Epithelial cell of esophagus (primary cell): ENCODE results near the gene KLF13.

Source experiments
- DNase-seq: peaks from one replicate; pipeline ENCODE4 v3.0.0; 2010; ENCODE audit warnings: low read depth
- H3K4me3 ChIP-seq: 2 replicates; pipeline ENCODE4 v1.5.1; 2011; ENCODE audit warnings: mild to moderate bottlenecking, low read length, control low read depth
- TF ChIP-seq, protein P1 (sequence below): IDR thresholded peaks from 2 replicates; pipeline ENCODE4 v1.5.1; 2011; ENCODE audit warnings: low read depth, mild to moderate bottlenecking, low read length, control low read depth, inconsistent platforms; ENCODE audit not compliant: insufficient read depth; ENCODE audit errors: missing control alignments

The KLF13 gene

DNA sequence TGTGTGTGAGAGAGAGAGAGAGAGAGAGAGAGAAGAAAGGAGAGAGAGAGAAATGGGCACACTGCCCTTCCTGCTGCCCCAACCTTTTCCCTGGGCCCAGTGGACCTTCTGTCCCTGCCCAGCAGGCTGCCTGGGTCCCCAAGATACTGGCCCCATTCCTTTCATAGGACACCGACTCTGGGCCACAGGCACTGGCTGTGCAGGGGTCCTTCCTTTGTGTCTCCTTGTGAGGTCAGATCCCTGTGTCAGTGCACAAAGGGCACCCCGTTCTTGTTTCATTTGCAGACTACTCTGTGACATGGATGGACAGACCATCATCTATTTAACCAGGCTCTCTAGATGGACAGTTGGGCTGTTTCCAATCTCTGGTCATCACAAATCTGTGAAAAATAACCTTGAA is 21.3 kb upstream of the KLF13 start:
- DNase-seq = no peak
- no peak overlapping the region for H3K4me3 ChIP-seq
- TF ChIP-seq, protein P1, sequence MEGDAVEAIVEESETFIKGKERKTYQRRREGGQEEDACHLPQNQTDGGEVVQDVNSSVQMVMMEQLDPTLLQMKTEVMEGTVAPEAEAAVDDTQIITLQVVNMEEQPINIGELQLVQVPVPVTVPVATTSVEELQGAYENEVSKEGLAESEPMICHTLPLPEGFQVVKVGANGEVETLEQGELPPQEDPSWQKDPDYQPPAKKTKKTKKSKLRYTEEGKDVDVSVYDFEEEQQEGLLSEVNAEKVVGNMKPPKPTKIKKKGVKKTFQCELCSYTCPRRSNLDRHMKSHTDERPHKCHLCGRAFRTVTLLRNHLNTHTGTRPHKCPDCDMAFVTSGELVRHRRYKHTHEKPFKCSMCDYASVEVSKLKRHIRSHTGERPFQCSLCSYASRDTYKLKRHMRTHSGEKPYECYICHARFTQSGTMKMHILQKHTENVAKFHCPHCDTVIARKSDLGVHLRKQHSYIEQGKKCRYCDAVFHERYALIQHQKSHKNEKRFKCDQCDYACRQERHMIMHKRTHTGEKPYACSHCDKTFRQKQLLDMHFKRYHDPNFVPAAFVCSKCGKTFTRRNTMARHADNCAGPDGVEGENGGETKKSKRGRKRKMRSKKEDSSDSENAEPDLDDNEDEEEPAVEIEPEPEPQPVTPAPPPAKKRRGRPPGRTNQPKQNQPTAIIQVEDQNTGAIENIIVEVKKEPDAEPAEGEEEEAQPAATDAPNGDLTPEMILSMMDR = no peak

DNA sequence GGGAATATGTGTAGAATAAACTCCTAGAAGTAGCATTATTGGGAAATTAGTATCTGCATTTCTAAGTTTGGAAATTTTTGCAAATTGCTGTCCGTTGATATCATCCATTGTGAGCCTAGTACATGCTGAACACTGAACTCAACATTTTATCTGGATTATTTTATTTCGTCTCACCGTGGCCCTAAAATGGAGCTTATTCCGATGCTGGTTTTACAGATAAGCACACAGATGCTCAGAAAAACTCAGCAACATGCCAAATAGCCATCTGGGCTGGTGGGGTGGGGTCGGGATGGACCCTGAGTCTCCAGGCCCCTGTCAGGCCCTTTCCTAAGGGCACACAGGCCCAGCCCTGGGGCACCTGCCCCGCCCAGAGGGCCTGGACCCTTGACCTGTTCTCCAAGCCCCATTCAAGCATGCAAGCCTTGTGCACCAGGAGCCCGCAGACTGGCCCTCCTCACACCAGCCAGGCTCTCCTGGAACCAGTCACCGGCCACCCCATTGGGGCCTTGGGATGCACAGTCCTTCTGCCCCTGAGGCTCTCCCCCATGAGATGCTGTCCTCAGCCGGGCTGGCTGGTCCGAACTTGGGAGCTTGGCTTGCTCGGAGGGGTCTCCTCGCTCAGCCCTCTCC is 20.7 kb upstream of the KLF13 start:
- no peak overlapping the region for H3K4me3 ChIP-seq
- TF ChIP-seq, protein P1 = no peak
- DNase-seq = no peak

DNA sequence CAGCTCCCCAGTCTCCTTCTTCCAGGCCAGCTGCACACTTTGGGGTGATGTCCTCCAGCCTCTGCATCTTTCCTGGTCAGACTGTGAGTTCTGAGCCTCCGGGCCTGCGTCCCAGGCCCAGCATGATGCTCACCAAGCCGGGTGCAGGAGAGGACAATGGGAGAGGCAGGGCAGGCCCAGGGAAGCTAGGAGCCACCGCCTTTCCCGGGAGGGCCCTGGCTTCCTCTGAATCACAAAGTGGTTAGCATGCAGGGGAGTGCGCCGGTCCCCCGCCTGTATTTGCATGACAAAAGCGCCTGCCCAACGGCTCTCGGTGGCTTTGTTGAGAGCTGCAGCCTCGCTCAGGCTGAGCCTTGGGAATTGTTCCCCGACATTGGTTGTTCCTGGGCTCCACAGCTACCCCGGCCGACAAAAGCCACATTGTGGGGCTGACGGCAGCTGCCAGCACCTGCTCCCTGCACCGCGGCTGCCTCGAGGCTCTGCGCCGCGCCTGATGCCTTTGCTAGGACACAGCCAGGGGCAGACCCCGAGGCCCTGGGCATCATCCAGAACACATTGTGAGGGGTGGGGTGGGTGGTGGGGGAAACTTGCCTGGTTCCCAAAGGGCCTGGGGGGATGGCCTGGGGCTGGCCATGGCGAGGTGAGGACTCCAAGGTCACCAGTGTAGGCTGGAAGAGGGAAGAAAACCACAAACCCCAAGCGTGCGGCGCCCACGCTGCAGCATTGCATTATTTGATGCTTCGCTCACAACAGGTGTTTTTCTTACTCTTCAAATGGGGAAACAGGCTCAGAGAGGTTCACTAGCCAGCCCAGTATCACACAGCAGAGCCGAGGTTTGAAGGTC is 20.0 kb upstream of the KLF13 start:
- DNase-seq = peak; percentile 86
- no peak overlapping the region for H3K4me3 ChIP-seq
- TF ChIP-seq, protein P1 = no peak

DNA sequence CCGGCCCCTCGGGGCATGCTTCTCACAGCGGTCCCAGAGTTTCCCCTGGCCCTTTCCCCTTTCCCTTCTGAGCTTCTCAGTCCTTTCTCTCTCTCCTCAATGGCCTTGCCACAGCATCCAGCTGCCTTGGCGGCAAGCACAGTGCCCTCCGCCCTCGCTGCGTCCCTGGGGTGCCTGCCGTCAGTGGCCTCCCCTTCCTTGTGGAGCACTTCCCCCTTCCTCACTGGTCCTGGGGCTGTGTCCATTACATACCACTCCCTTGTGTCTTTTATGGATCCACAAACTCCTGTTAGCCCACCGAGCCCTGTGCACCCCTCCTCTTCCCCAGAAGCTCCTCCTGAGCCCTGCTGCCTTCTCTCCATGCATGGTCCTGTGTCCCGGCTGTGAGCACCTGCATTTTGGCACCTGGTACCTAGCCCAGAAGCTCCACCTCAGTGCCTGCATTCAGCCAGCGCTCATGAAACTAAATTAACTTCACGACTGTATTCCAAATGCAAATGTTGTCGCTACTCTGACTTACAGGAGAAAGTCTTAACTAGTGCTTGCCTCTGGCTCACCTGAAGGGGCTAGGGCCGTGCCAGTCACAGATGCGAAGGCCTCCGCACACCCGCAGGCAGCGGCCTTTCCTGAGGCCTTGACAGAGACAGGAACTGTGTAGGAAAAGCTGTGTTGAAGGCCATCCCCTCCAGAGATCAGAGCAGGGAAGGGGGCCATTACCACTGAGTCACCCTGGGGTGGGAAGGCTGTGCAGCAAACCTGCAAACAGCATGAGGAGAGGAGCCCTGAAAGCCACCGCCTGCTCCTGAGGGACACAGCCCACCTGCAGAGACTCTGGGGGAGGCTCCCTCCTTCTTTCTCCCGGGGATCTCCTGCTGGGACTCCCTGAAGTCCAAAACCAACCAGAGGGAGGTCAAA is 19.1 kb upstream of the KLF13 start:
- TF ChIP-seq, protein P1 = no peak
- DNase-seq = no peak
- no peak overlapping the region for H3K4me3 ChIP-seq

DNA sequence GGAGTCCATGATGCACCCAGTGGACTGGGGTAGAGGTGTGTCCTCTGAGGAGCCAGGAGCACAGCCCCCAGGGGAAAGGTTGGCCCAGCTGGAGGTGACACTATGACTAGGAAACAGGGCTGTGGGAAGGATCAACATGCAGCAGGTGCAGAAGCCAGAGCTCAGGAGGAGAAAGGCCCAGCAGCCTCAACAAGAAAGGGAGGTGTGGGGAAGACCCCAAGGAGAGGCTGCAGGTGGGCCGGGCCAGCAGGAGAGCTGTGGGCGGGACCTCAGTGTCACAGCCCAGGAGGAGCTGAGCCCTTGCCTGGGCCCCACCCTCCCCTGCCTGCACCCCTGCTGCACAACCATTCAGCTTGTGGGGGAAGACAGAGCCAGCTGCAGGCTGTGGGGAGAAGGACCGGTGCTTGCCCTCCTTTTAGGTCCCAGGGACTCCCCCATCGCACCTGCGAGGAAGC is 18.4 kb upstream of the KLF13 start:
- H3K4me3 ChIP-seq = no peak overlapping the region
- TF ChIP-seq, protein P1 = no peak
- no peak for DNase-seq

DNA sequence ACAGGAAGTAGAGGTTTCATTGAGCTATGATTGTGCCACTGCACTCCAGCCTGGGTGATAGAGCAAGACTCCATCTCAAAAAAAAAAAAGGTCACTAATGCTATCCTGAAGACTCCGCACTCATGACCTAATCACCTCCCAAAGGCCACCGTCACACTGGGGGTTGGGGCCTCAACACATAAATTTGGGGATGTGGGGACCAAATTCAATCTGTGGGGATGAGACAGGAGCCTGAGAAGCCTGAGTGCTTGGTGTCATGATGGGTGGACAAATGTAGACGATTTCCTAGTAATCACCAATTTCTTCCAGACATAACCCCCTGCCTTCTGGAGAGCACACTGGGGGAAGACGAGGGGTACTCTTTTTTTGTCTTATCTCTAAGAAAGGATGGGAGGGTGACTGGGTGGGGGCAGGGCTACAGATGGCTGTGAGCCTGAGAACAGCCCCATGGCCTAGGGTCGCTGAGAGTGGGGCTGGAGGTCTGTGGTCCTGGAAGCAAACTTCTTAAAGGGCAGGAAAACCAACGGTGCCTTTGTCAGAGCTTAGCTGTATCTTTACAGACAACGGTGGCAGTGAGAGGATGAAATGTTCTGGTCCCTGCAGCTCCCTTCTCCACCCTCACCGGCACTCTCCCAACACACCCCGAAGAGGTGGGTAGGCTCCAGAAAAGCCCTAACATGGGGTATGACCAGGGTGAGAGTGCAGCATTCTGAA is 16.6 kb upstream of the KLF13 start:
- no peak for DNase-seq
- H3K4me3 ChIP-seq = no peak overlapping the region
- TF ChIP-seq, protein P1 = no peak
